Neutrophil (primary cell): Measurements from ENCODE around the gene CLSTN2.

ENCODE experiments used
- H3K27ac ChIP-seq: fragments of 200-600 bp; sonication (generic); 2 replicates; pipeline ENCODE4 v1.5.1; 2016; ENCODE audit warnings: mild to moderate bottlenecking, moderate library complexity
- H3K27me3 ChIP-seq: fragments of 200-600 bp; sonication (generic); 2 replicates; pipeline ENCODE4 v1.6.0; 2016; ENCODE audit warnings: mild to moderate bottlenecking
- H3K36me3 ChIP-seq: fragments of 200-600 bp; sonication (generic); 2 replicates; pipeline ENCODE4 v1.5.1; 2017
- H3K4me1 ChIP-seq, 2 experiments: fragments of 200-600 bp in 1 of 2; sonication (generic) in 1 of 2; 1 replicate in 1 of 2; 2 replicates in 1 of 2; pipeline versions ENCODE4 v1.5.1 to v1.6.1; 2013 to 2016; ENCODE audit warnings: low read depth in 1 of 2, low read length in 1 of 2, mild to moderate bottlenecking in 1 of 2, moderate library complexity in 1 of 2; ENCODE audit not compliant: control insufficient read depth in 1 of 2, insufficient read depth in 1 of 2
- H3K4me3 ChIP-seq, 2 experiments: fragments of 200-600 bp in 1 of 2; sonication (generic) in 1 of 2; 1 replicate in 1 of 2; 2 replicates in 1 of 2; pipeline ENCODE4 v1.5.1; 2013 to 2016; ENCODE audit warnings: low read depth in 1 of 2, low read length in 1 of 2, mild to moderate bottlenecking in 1 of 2, moderate library complexity in 1 of 2
- H3K9me3 ChIP-seq: fragments of 200-600 bp; sonication (generic); 2 replicates; pipeline ENCODE4 v1.5.1; 2016
- CTCF ChIP-seq: fragments of 200-600 bp; sonication (generic); IDR thresholded peaks from 2 replicates; pipeline ENCODE4 v1.5.1; 2016; ENCODE audit warnings: antibody characterized with exemption

CLSTN2 gene

GRCh38 chr3:140530131-140530530, 595.1 kb downstream of the CLSTN2 start:
- no peaks in the 10 kb centered on the region for H3K4me1 ChIP-seq
- H3K27ac ChIP-seq: no peak overlapping the region
- no peaks in the 10 kb centered on the region for H3K9me3 ChIP-seq
- H3K27me3 ChIP-seq: no peaks in the 10 kb centered on the region
- H3K4me3 ChIP-seq: no peak overlapping the region
- TF ChIP-seq CTCF: no peak
- no peaks in the 10 kb centered on the region for H3K36me3 ChIP-seq

DNA sequence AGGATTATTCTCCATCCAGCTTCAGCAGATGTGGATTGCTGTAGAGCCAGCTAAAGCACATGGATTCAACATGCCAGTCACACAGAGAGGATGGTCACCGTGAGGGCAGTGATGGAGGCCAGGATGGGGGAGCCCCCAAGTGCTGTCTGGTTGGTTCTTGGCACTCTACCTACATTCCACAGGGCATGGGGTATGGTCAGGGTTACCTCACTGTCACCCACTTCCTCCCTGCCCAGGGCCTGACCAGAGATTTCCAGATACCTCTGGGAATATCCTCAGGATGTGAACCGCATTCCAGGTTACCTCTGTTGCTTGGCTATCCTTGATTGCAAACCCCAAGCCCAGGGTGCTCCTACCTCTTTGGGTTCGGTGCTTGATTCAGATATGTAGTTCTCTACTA, 595.6 kb downstream of the CLSTN2 start:
- TF ChIP-seq CTCF: no peak
- Histone ChIP-seq H3K9me3 (no peaks in the 10 kb centered on the region), H3K36me3 (no peaks in the 10 kb centered on the region), H3K4me3 (no peak overlapping the region), H3K27ac (no peak overlapping the region), H3K27me3 (no peaks in the 10 kb centered on the region), H3K4me1 (no peaks in the 10 kb centered on the region)

DNA sequence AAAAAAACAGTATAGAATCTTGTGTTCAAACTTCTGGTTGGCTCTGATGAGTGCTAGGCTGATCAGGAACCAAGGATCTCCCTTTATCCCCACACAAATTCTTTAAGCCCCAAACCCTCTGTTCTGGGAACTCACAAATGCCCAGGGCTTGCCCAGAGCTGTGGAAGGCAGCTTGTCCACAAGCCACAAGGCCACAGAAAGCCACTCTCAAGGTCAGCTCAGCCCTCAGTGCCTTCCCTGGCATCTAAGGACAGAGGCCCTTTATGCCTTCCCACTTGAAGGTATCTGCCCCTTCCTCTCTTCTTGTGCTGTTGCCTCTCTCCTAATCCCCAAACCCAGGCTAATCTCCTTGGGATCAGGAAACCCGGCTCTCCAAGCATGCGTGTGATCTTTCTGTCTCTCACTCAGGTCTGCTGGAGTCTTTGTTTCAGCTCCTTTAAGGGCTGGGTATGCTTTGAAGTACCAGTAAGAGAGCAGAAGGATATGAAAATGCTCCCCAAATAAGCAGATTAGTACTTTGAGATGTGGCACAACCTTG, 597.9 kb downstream of the CLSTN2 start:
- no peaks in the 10 kb centered on the region for H3K36me3 ChIP-seq
- no peaks in the 10 kb centered on the region for H3K9me3 ChIP-seq
- TF ChIP-seq CTCF: no peak
- H3K27ac ChIP-seq: no peak overlapping the region
- no peaks in the 10 kb centered on the region for H3K4me1 ChIP-seq
- H3K4me3 ChIP-seq: no peak overlapping the region
- H3K27me3 ChIP-seq: no peaks in the 10 kb centered on the region

DNA sequence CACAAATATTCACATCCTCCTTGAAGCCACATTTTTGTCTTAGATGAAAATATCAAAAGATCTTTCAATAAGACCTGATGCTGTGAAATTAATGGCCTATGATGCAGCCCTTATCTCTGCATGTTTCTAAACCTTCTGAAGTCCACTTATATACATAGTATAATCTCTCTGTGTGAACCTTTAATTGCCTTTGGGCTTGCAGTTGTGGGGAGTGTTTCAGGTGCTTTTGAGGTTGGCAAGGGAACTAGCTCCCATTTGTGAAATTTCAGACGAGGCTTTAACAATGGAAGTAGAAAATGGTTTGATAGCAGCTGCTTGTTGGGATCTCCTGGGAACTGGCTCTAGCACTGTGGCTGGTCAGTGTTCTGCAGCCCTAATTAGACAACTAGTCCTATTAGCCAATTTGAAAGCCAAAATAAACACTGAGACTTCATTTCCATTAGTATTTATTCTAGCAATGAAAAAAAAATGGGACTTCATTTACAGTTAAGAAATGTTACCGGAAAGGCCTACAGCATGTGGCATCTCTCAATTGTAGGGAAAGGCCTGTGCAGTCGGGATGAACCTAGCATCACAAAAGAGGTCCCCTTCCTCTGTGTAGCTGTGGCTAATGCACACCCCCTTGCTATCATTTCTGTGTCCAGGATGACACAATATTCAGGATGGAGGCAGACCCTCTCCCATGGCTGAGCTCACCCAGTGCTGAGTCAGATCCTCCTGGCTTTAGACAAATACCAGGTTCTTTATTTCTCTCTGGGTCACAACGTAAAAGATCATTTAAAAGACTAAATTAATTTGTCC, 602.1 kb downstream of the CLSTN2 start:
- no peak overlapping the region for H3K4me3 ChIP-seq

GRCh38 chr3:140537727-140538082, 602.7 kb downstream of the CLSTN2 start:
- H3K27me3 ChIP-seq: no peaks in the 10 kb centered on the region
- no peaks in the 10 kb centered on the region for H3K36me3 ChIP-seq
- H3K9me3 ChIP-seq: no peaks in the 10 kb centered on the region
- H3K4me3 ChIP-seq: no peak overlapping the region
- TF ChIP-seq CTCF: no peak
- no peaks in the 10 kb centered on the region for H3K4me1 ChIP-seq
- no peak overlapping the region for H3K27ac ChIP-seq

More for the DNA sequence above, 602.1 kb downstream of the CLSTN2 start:
- no peak for TF ChIP-seq CTCF
- H3K36me3 ChIP-seq: no peaks in the 10 kb centered on the region
- H3K27me3 ChIP-seq: no peaks in the 10 kb centered on the region
- H3K9me3 ChIP-seq: no peaks in the 10 kb centered on the region
- H3K4me1 ChIP-seq: no peaks in the 10 kb centered on the region
- no peak overlapping the region for H3K27ac ChIP-seq
